NB4 (cell line): ENCODE data around the gene ZMYND15.

ENCODE experiments used
- DNase-seq: peaks from one replicate; pipeline ENCODE4 v3.0.0; 2010; ENCODE audit warnings: low read depth
- H3K4me3 ChIP-seq: one replicate; pipeline ENCODE4 v1.5.1; 2011; ENCODE audit warnings: mild to moderate bottlenecking, low read depth, low read length, moderate library complexity
- MYC ChIP-seq: IDR thresholded peaks from 2 replicates; pipeline ENCODE4 v1.6.1; 2011; ENCODE audit warnings: low read depth, low read length
- POLR2A ChIP-seq: IDR thresholded peaks from 2 replicates; pipeline ENCODE4 v1.6.1; 2011; ENCODE audit warnings: mild to moderate bottlenecking; ENCODE audit not compliant: insufficient read length; ENCODE audit errors: extremely low read depth
- TF ChIP-seq, protein P1 (sequence below): IDR thresholded peaks from 2 replicates; pipeline ENCODE4 v1.6.1; 2011; ENCODE audit warnings: low read depth, low read length
- TF ChIP-seq, protein P2 (sequence below): IDR thresholded peaks from one replicate; pipeline ENCODE4 v1.5.1; 2012; ENCODE audit warnings: low read depth, low read length

ZMYND15 gene

DNA sequence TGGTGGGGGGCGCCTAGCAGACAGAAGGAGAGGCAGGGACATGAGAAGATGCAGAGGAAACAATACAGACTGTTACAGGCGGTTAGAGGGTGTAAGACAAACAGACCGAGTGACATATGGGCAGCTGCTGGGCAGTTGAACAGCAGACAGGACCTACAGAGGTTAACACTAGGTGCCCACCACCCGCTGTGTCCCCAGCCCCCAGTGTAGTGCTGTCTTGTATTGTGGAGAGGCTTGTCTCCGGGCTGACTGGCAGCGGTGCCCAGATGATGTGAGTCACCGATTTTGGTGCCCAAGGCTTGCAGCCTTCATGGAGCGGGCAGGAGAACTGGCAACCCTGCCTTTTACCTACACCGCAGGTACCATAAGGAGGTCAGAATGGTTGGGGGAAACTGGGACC, 2.5 kb downstream of the ZMYND15 start:
- no peak for TF ChIP-seq MYC
- H3K4me3 ChIP-seq, result no peak overlapping the region

DNA sequence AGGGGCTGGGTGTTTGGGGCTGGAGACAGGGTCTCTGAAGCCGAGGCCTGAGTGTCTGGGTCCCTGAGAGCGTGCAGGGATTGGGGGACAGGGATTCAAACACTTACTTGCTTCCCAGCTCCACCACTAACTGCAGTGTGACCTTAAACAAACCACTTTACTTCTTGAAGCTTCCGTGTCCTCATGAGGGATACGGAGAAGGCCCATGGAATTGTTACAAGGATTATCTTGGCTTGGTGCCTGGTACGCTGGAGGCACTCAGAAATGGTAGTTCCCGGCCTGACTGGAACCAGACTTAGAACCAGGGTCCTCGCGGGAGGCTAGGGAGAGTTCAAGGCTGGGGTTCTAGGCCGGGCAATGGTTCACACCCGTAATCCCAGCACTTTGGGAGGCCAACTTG, 3.0 kb downstream of the ZMYND15 start:
- TF ChIP-seq, protein P1, sequence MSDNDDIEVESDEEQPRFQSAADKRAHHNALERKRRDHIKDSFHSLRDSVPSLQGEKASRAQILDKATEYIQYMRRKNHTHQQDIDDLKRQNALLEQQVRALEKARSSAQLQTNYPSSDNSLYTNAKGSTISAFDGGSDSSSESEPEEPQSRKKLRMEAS, result no peak
- TF ChIP-seq MYC, result no peak
- TF ChIP-seq POLR2A, result no peak
- TF ChIP-seq, protein P2, sequence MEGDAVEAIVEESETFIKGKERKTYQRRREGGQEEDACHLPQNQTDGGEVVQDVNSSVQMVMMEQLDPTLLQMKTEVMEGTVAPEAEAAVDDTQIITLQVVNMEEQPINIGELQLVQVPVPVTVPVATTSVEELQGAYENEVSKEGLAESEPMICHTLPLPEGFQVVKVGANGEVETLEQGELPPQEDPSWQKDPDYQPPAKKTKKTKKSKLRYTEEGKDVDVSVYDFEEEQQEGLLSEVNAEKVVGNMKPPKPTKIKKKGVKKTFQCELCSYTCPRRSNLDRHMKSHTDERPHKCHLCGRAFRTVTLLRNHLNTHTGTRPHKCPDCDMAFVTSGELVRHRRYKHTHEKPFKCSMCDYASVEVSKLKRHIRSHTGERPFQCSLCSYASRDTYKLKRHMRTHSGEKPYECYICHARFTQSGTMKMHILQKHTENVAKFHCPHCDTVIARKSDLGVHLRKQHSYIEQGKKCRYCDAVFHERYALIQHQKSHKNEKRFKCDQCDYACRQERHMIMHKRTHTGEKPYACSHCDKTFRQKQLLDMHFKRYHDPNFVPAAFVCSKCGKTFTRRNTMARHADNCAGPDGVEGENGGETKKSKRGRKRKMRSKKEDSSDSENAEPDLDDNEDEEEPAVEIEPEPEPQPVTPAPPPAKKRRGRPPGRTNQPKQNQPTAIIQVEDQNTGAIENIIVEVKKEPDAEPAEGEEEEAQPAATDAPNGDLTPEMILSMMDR, result no peak
- H3K4me3 ChIP-seq, result no peak overlapping the region
- no peak for DNase-seq

More for the DNA sequence above, 2.5 kb downstream of the ZMYND15 start:
- DNase-seq, result no peak

DNA sequence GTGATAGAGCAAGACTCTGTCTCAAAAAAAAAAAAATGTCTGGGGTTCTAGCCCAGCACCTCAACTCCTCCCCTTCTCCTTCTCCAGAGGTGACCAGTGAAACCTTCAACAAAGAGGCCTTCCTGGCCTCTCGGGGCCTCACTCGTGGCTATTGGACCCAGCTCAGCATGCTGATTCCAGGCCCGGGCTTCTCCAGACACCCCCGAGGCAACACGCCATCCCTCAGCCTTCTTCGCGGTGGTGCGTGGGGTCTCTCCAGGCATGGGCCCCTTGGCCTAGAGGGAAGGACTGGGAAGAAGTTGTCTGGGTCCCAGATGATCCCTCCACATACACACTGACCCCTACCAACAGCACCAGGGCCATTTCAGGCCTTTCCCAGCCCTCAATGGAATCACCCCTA, 3.6 kb downstream of the ZMYND15 start:
- TF ChIP-seq, protein P2, result no peak
- TF ChIP-seq POLR2A, result no peak
- no peak for DNase-seq
- H3K4me3 ChIP-seq, result no peak overlapping the region

DNA sequence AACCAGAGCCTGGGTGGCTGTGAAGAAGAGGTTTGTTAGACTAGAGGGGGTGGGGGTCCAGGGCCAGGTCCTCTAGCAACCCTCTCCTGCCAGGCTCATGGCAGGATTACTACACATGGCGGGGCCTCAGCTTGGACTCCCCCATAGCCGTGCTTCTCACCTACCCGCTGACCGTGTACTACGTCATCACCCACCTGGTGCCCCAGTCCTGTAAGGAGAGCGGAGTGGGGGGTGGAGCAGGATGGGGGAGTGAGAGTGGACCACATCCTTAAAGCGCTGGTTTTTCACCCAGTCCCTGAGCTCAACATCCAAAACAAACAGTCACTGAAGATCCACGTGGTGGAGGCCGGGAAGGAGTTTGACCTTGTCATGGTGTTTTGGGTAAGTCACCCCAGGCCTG, 4.3 kb downstream of the ZMYND15 start:
- DNase-seq, result no peak
- TF ChIP-seq POLR2A, result no peak
- TF ChIP-seq, protein P2, result no peak
- TF ChIP-seq, protein P1, result no peak
- no peak for TF ChIP-seq MYC

DNA sequence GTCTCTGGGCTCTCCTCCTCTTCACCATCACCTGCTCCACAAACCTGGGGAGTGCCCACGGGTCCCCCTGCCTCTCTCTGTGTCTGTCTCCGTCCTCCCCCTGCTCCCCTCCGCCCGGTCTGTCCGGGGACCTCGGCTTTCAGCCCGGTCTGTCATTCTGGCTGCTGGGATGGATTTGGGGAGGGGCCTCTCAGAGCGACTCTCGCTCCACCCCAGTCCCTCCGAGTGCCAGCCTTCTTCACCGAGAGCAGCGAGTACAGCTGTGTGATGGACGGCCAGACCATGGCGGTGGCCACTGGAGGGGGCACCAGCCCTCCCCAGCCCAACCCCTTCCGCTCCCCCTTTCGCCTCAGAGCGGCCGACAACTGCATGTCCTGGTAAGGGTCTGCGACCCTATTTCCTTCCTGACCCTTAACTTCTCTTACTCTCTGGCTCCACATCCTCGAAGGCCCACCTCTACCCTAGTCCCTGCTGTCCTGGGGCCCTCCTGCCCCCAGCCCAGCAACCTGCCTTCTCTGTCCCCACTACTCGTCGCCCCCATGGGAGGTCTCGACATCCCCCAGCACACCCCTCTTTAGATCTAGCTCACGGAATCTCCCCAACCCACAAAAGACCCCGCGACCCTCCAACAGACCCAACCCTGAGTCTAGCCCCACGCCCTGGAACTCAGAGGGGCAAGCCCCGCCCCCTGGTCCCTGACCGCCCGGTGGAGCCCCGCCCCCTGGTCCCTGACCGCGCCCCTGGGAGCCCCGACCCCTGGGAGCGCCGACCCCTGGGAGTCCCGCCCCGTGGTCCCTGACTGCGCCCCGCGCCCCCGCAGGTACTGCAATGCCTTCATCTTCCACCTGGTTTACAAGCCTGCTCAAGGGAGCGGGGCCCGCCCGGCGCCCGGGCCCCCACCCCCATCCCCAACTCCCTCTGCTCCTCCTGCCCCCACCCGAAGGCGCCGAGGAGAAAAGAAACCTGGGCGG, 5.7 kb downstream of the ZMYND15 start:
- H3K4me3 ChIP-seq, result no peak overlapping the region
- TF ChIP-seq MYC, result no peak
- TF ChIP-seq POLR2A, result no peak
- DNase-seq, result no peak

More for the DNA sequence above, 4.3 kb downstream of the ZMYND15 start:
- no peak overlapping the region for H3K4me3 ChIP-seq

DNA sequence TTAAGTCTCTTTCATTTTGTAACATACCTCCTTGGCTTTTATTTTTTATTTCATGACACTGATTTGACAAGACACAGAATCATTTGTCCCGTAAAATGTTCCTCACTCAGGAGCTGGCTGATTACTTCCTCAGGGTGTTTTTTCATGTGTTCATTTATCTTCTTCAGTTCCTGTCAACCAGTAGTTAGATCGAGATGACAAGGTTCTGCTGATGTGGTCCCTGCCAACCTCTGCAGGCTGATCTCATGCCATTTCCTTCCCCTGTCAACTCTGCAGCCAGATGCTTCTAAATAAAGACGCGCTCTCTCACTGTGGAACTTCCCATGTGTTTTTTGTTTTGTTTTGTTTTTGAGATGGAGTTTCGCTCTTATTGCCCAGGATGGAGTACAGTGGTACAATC, 8.2 kb downstream of the ZMYND15 start:
- DNase-seq, result no peak
- no peak for TF ChIP-seq POLR2A
- TF ChIP-seq, protein P1, result no peak
- H3K4me3 ChIP-seq, result no peak overlapping the region

DNA sequence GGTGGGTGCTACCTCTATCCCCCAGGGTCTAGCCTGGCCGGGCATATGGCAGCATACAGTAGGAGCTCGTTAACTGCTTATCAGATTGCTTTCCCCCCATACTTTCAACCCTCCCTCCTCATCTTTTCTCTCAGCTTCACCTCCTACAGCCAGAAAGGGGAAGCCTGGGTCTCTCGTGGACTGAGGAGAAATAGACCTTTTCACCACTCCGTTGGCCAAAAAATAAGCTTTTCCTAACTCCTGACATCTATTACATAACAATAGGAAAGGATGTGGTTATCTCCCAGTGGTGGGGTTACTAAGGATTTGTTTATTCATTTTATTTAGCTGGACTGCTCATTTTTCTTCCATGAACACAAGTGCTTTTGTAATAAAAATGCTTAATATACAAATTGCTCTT, 9.1 kb downstream of the ZMYND15 start:
- H3K4me3 ChIP-seq, result no peak overlapping the region
- TF ChIP-seq, protein P1, result no peak
- no peak for DNase-seq

DNA sequence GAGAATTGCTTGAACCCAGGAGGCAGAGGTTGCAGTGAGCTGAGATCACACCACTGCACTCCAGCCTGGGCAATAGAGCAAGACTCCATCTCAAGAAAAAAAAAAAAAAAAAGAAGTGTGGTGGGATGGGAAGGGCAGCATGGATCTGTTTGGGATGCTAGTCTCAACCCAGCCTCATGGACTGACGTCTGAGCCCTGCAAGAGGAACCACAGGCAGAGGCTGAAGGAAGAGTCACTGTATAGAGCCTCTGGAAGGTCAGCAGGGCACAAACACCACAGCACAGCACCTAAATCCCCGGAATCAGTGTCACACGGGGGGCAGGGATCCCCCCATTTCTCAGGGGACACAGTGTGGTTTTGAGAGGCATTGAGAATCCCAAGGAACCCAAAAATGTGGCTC, 11.0 kb downstream of the ZMYND15 start:
- H3K4me3 ChIP-seq, result no peak overlapping the region
- no peak for DNase-seq
- TF ChIP-seq, protein P2, result no peak
- TF ChIP-seq MYC, result no peak
- TF ChIP-seq, protein P1, result no peak
- TF ChIP-seq POLR2A, result no peak
